Stimulated activated naive CD4-positive, alpha-beta T cell (primary cell): ENCODE measurements around the gene KRTAP2-1.
"Not testable (repeated sequence)": the region's sequence is repeated elsewhere in the genome, so short reads cannot be mapped to it uniquely, and the experiment has no call there.

ENCODE experiments used
- DNase-seq, 6 experiments: peaks; one replicate each; lab custom pipeline; 2025; lab: John Stamatoyannopoulos, UW

The KRTAP2-1 gene, protein sequence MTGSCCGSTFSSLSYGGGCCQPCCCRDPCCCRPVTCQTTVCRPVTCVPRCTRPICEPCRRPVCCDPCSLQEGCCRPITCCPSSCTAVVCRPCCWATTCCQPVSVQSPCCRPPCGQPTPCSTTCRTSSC

GRCh38 chr17:41046735-41047465, at the start of gene KRTAP2-1:
TSS of gene KRTAP2-1 (minus strand) at chr17:41047316. CDS start at chr17:41047267, 49 bp downstream.
- DNase-seq: not testable (repeated sequence)

GRCh38 chr17:41096055-41096454, 48.9 kb upstream of the KRTAP2-1 start:
- no peak for DNase-seq

GRCh38 chr17:41088760-41089352, 41.7 kb upstream of the KRTAP2-1 start:
- DNase-seq: not testable (repeated sequence)

DNA sequence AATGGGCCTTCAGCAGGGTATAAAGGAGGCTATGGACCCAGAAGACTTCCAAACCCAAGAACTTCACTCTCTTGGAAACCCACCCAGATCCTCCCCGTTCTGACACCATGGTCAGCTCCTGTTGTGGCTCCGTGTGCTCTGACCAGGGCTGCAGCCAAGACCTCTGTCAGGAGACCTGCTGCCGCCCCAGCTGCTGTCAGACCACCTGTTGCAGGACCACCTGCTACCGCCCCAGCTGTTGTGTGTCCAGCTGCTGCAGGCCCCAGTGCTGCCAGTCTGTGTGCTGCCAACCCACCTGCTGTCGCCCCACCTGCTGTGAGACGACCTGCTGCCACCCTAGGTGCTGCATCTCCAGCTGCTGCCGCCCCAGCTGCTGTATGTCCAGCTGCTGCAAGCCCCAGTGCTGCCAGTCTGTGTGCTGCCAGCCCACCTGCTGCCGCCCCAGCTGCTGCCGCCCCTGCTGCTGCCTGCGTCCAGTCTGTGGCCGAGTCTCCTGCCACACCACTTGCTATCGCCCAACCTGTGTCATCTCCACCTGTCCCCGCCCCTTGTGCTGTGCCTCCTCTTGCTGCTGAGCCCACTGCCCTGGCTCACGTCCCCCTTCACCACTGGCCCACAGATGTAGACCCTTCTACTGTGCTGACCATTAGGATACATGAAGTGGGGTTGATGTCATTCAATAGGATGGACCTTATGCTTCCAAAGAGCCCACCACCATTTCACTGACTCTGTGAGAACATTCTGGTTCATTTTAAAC, 37.2 kb upstream of the KRTAP2-1 start, which contains the start of gene KRTAP4-7:
Gene KRTAP4-7 (plus strand): TSS at position 51 of the 757 bp plus-strand sequence. CDS start 57 bp downstream, at position 108.
- DNase-seq: not testable (repeated sequence)

DNA sequence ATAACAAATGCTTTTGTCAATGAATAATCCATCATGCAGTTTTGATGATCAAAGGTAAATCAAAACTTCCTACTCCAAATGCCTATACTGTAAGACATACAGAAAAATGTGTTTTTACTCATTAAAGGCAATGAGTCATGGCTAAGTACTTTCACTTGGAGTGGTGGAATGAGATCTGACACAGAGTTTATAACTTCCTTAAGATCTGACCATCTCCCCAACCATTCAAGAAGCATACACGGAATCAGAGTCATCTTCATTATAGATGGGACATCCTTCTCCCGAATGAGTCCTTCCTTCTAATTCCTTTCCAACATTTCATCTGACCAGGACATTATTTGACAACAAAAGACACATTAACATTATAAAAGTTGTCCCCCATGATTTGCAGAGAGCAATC, 36.3 kb upstream of the KRTAP2-1 start:
- DNase-seq: not testable (repeated sequence)

- no peak for DNase-seq
These were observed 35.5 kb upstream of the KRTAP2-1 start for GRCh38 chr17:41082626-41083025.

GRCh38 chr17:41076788-41077187, 29.7 kb upstream of the KRTAP2-1 start:
- no peak for DNase-seq

DNA sequence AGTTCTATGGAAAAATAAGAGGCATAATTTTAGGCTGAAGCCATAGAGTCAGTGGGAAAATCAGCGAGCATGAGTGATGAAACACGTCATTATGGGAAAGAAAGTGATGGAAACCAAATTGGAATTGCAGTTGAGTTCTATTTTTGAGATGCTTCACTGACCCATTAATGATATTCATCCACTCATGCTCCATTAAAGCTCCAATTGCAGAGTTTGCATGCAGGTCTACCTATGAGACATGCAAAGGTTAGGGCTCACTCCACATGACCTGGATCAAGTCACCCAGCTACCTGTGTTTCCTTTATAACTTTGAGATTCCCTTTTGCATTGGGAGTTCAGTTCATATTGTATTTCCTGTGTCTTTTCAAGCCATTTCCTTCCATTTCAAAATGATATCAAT, 26.6 kb upstream of the KRTAP2-1 start:
- no peak for DNase-seq

- no peak for DNase-seq
These were observed 24.7 kb upstream of the KRTAP2-1 start for GRCh38 chr17:41071606-41072360.

DNA sequence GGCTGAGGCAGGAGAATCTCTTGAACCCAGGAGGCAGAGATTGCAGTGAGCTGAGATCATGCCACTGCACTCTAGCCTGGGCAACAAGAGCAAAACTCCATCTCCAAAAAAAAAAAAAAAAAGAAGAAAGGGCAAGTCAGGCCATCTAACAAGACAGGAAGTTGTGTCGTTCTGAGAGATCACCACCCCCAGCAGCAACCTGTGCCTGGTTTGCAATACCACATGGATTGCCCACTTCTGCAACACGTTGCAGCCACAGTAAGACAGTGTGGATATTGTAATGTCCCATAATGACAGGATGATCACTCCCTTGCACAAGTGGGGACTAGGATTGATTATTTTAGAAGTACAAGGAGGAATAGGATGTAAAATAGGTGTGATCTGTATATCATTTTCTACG, 21.9 kb upstream of the KRTAP2-1 start:
- DNase-seq: no peak

DNA sequence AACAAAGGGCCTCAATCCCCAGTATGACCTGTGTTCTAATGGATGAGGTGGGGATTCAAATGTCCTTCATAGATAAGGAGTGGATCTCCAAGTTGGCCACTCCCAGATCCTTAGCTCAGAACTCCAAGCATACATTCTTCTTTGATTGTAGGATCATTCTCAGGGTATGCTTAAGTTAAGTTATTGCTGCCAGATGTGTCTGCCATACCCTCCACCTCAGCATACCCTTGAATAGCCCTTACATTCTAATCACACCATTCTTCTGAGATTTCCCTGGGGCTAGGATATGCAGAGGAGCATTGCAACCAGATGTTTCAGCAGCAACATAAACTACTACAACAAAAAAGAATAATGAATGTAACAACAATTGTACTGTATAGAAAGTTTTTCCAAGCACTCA, 20.2 kb upstream of the KRTAP2-1 start:
- no peak for DNase-seq

DNA sequence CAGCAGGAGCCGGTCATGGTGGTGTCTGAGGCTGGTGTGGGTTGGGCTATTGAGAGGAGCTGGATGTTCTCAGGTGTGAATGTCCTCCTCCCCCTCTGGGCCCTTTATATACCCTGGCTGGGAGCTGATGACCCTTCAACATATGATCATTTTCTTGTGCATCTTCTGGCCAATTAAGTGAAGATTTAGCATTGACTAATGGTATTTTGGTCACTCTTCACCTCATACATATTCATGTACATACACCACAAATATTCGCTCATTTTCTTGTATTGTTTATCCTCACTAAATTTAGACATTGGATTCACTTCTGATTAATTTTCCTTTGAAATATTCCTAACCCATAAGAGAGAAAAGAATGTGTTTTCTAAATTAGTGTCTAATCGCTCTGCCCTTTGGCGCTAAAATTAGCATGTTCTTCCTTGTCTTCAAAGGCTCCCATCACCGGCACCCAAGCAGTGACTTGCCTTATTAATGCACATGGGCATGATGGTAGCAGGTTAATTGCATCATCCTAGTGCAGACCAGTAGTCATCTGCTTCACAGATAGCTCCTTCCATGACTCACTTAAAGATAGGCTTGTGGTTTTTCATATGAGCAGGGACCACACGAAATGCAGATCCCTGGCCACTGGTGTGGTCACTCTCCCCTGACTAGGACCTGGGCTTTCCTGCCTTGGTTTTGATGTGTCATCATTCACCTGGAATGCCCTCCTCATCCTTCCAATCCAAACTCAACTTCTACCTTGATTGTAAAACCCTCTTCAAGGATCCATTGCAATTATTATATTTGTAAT, 18.9 kb upstream of the KRTAP2-1 start, which contains the start of gene KRTAP2-4:
Gene KRTAP2-4 (minus strand): TSS at position 51 of the 796 bp plus-strand sequence. CDS start 34 bp downstream, at position 17.
- DNase-seq: no peak

DNA sequence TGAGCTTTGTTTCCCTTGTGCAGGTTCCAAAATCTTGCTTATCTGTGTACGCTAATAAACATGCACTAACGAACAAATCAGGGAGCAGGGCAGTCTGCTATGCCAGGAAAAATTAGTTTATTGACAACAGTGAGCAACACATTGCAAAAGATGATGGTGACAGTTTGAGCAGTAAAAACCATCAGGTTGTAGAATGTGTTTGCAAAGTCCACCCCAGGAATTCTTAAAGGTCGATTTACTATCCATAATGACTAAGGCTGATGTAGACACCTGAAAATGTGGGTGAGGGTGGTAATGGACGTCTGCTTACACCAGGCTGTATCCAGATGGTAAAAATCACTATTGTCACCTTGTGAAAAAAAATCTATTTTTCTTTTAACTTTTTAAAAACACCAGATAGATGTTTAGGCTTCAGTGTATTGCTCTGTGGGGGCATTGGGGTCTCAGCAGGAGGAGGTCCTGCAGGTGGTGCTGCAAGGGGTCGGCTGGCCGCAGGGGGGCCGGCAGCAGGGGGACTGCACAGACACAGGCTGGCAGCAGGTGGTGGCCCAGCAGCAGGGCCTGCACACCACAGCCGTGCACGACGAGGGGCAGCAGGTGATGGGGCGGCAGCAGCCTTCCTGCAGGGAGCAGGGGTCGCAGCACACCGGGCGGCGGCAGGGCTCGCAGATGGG, 18.0 kb upstream of the KRTAP2-1 start:
- DNase-seq: not testable (repeated sequence)

- DNase-seq: no peak
These were observed 17.2 kb upstream of the KRTAP2-1 start for GRCh38 chr17:41064301-41064700.

DNA sequence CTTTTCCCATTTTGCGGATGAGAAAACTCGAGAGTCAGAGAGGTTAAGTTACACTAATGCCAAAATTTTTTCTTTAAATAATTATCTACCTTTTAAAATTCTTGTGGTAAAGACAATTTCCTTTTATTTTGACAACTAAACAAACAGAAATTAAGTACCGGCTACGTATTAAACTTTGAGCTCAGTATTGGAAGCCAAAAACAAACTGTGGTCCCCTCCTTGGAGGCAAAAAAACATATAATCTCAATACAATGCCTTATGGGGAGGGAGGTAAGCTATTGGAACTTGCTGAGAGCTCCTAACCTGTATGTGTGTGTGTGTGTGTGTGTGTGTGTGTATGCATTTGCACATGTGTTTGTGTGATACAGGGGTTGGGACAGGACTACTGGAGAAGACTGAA, 16.3 kb upstream of the KRTAP2-1 start:
- DNase-seq: no peak

DNA sequence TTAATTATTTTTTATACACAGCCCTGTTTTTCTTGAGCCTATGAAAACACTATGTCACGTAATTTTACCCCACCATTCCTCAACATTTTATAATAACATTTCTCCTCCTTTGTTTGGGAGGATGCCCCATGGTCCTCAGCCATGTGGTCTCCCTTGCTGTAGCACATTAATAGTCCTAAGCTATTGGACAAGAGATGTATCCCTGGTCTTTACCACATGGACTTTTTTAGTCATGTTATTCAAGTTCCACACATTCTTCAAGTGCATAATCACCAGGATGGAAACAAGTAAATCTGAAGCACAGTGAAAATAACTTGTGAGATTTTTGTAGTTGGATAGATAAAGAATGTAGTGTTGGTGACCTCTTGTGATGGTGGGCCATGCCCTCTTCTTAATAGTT, 14.8 kb upstream of the KRTAP2-1 start:
- no peak for DNase-seq

GRCh38 chr17:41060052-41060604, 13.0 kb upstream of the KRTAP2-1 start, which contains the start of gene KRTAP2-3:
TSS of gene KRTAP2-3 (minus strand) at chr17:41060114. CDS start at chr17:41060050, 64 bp downstream.
- DNase-seq: no peak

GRCh38 chr17:41059276-41060051, 12.3 kb upstream of the KRTAP2-1 start:
- not testable (repeated sequence) for DNase-seq

- DNase-seq: no peak
These were observed 11.6 kb upstream of the KRTAP2-1 start for GRCh38 chr17:41058741-41059140.
